ENCODE data around the gene PHACTR2.
"Not testable (repeated sequence)": the region's sequence is repeated elsewhere in the genome, so short reads cannot be mapped to it uniquely, and the experiment has no call there.

- TF ChIP-seq CTCF, POLR2A (IDR thresholded peaks at IDR 0.05): not testable (repeated sequence)
Observed at GRCh38 chr6:143856762-143857161, 179.0 kb downstream of the PHACTR2 start.

Data from testis (tissue), 2 donors.